COLO668 (cell line): ENCODE measurements around the gene TAS1R1.
A peak's percentile ranks its signal among the peaks of the same experiment; 100 is the strongest.

Experiments used
- DNase-seq: peaks from one replicate; lab custom pipeline; 2025; ENCODE audit not compliant: unreplicated experiment; lab: John Stamatoyannopoulos, UW

Gene TAS1R1

DNA sequence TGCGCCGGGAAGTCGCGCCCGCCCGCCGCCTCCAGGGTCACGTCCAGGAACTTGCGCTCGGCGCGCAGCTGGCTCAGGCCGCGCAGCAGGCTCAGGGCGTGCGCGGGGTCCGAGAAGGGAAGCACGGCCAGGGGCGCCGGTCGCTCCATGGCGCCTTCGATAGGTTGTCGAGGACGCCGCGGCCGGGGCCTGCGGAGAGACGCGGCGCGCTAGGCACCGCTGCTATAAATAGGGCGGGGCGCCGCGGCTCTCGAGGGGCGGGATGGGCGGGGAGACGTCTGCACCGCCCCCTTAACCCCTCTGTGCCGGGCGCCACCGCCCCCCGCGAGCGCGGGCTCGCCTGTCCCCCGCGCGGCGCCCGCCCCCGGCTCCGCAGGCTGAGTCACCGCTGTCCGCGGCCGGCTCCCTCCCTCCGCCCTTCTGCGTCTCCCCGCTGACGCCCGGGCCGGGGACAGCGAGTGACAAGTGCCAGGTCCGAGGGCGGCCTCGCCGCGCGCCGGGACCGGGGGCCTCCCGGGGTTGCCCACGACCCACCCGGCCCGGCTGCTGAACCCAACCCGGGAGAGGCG, 47.6 kb downstream of the TAS1R1 start, which contains the start of gene KLHL21:
TSS of gene KLHL21 (minus strand) at position 201 of the 569 bp plus-strand sequence. CDS start at position 149, 52 bp downstream.
- DNase-seq, result peak; percentile 97

DNA sequence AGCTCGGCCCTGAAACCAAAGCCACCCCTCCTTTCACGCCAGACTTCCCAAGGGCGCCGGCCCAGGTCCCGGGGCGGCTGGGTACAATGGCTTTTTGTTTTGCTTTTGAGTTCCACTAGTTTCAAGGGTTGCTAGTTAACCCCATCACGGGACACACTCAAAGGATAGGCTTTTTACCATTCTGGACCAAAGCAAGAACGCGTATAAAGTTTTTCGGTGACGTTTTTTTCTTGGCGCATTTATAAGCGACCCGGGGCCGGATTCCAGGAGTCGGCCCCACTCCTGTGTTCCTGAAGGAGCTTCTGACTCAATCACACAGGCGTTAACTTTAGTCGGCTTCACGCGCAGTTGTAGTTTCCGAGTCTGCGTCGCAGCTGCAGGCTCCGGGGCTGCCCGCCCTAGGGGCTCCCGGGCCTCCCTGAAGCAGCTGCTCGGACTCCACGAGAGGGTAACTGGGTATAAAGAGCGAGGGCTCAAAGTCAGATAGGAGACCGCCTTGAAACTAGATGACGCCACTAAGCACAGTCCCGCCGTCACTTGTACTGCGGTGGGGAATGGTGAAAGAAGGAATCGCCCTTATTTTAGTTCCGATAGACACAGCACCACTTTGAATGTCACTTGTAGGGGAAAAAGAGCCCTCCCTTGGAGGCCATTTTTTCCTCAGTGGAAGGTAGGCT, 48.3 kb downstream of the TAS1R1 start:
- peak; percentile 56 for DNase-seq

DNA sequence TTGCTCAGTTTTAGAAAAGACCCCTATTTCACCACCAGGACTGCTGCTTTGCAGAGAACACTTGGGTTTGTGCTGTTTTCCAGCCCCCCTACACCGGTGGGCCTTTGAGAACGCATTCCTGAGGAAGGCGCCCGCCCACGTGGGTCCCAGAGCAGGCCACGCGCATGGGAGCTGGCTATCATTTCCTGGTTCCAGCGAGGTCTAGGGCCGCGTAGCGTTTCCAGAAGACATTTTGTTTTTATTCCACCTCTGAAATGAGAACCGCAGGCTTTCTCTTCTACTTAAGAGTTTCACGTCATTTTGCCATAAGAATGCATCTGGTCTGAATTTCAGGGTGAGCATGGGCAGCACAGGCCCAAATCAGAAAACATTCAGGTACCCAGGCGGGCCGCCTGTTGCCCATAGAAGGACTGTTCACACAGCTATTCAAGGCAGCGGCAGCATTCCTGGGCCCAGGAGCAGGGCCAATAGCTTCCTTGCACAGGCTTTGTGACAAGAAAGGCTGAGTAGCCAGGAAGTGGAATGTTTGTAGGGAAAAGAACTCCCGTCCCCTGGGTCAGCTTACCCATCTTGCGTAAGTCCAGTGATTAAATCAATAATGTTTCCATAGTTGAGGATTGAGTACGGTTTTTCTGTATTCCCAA, 48.9 kb downstream of the TAS1R1 start:
- DNase-seq, result no peak

DNA sequence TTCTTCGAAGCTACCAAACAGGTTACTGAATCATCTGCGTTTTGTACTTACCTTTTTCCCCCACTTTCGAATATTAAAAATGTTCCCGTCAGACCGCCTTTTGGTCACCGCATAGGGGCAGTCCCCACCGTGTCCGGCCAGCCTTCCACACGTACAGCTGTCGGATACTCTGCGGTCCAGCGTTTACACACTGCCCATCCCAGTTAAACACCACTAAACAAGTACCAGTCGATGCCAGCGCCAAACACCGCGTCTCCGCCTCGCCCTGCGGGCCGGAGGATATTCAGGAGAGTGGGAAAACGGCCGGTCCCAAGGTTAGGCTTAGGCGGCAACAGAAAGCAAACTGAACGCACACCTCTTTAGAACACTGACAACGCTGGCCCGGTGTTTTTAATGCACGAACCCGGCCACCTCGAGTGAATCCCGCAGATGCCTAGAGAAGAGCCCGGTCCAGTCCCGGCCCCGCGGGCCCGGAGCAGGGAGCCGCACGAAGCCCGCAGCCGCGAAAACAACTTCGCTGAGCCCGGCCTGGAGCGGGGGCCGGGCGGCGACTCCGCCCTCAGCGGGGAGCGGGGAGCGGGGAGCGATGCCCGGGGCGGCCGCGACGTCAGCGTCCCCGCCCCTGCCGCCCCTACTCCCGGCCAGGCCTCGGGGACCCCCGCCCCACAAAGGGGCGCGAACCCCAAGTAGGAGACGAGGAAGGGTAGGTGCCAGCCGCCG, 57.7 kb downstream of the TAS1R1 start:
- peak; percentile 89 for DNase-seq

DNA sequence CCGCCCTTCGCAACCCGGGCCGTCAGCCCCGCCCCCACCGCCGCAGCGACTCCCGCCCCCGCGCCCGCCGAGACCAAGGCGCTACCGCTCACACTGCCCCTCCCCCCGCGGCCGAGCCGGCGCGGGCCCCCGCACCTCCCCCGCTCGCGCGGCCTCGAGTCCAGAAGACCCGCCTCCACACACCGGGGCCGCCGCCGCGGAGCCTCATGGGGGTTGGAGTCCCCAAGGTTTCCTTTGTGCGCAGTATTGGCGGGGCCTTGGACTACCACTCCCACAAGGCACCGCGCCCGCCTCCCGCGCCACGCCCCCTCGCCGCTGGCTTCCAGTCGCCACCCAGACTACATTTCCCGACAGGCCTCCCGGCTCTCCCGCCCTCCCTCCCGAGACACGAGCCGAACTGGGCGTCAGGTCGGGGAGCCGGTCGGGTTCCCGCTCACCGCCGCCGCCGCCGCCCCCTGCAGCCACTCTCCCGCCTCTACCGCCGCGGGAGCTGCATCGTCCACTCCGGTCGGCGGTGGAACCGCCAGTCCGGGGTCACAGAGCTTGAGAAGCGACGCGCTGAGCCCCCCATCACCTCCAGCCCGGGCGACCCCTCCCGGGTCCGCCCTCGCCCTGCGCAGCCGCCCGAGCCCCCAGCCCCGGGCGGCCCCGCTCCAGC, 58.4 kb downstream of the TAS1R1 start, which contains the start of gene PHF13:
TSS of gene PHF13 (plus strand) at position 371 of the 658 bp plus-strand sequence. CDS start 336 bp downstream, outside the sequence.
- DNase-seq, result peak; percentile 100

DNA sequence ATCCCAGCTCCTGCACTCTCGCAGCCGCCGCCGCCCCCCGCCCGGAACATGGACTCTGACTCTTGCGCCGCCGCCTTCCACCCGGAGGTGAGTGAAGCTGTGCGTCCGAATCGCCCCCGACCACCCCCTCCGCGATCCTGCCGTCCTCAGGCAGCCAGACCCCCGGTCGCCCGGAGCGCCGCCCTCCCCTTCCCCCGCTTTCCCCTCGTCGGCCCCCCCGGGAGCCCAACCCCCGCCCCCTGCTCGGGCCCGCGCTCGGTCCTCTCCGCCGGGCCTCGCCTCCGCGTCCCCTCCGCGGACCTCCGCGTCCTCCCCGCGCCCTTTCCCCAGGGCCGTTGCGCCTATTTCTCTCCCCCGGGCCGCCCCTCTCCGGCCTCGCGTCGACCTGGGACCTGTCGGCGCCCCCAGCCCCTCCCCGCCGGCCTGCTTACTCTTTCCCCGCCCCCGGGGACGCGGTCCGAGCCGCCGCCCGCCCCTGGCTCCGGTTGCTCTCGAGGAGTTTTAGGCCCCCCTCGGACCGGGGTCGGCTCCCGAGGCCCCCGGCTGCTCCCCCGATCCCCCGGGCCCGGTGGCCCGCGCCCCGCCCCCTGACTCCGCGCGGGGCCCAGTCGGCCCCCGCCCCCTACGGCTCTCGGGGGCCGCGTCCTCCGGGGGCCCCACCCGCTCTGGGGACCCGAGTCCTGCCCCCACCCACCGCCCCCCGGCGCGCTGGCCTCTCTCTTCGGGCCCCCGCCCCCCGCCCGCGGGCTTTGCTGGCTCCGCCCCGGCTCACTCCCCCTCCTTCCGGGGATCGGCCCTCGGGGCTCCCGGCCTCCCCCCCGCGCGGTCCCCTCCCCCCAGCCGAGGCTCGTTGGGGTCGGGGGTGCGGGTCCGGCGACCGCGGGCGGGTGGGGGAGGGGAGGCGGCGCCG, 59.2 kb downstream of the TAS1R1 start:
- DNase-seq, result peak; percentile 67

DNA sequence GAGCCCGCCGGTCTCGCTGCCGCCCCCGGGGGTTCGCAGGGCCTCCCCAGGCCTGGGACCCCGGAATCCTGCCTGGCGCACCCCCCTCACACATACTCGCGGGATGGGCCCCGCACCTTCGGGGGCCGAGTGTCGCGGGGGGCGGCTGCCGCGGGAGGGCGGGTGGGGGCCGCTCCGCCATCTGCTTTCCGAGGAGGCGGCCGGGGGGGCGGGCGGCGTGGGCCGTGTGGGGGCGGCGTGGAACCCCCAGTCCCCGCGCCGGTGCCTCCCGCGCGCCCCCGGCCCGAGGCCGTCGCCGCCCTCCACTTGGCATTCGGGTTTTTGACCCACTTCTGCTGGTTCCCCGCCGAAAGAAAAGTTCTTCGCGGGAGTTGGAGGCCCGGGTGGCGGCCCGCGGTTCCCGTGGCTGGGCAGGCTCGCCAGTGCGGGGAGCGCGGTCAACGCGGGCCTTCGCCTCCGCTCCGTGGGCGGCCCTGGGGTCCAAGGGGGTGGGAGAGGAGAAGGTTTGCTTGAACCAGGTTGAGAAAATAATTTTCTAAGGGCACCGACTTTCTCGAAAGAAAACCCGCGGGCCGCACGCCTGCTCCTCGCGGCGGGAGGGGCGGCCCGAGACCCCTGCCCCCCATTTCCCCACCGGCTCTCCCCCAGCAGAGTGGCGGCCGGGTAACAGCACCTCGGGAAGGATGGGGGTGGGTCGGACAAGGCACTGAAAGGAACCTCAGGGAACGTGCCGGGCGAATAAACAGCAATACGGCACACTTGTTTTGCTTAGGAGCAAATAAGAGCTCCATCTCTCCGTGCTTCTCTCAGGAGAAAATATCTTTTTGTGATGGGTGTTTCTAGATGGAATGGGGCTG, 60.0 kb downstream of the TAS1R1 start:
- DNase-seq, result peak; percentile 20

DNA sequence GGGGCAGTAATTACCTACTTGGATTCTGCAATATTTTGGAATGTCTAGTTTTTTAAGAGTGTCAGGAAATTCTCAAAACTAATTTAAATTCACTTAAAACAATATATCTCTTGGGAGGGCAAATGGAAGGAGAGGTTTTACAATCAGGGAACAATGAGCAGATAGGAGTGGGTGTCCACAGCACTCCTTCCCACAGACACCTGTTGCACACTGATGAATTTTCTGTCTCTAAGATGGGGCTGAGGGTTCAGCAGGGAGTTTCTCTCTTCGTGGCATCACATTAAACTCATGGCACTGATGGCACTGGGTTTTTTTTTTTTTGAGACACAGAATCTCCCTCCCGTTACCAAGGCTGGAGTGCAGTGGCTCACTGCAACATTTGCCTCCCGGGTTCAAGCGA, 63.9 kb downstream of the TAS1R1 start:
- no peak for DNase-seq

DNA sequence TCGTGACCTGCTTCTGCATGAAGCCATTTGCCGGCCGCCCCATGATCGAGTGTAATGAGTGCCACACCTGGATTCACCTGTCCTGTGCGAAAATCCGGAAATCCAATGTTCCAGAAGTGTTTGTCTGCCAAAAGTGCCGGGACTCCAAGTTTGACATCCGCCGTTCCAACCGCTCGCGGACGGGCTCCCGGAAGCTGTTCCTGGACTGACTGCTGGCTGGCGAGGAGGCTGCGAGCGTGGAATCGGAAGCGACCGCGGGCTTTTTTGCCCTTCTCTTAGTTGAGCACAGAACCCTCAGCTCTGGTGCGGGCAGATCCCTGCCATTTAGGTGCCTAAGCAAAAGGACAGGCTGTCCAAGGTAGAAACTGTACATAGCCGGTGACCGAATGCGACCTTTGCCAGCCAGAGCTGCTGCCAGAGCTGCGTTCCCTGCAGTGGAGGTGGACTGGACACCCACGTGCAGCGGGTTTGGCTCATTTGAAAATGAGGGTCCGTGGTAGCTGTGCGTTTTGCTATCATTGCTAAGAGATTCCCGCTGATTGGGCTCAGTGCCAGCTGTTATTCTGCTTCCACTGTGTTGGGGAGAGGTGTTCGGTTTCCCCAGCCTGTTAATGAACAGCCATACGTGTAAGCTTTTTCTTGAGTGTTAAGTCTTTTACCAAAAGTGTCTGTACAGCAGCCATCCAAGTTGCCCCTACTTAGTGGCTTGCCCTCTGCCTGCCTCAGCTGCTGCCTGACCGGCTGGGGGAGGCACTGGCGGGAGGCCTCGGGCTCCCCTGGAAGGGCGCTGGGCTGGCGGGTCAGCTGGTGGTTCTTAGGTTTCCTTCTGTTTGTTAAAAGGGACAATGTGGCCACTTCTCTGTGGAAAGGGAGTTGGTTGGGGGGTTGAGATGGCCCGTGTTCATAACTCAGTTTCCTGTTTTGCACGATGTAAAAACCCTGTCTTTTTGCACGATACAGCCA, 66.6 kb downstream of the TAS1R1 start:
- no peak for DNase-seq

DNA sequence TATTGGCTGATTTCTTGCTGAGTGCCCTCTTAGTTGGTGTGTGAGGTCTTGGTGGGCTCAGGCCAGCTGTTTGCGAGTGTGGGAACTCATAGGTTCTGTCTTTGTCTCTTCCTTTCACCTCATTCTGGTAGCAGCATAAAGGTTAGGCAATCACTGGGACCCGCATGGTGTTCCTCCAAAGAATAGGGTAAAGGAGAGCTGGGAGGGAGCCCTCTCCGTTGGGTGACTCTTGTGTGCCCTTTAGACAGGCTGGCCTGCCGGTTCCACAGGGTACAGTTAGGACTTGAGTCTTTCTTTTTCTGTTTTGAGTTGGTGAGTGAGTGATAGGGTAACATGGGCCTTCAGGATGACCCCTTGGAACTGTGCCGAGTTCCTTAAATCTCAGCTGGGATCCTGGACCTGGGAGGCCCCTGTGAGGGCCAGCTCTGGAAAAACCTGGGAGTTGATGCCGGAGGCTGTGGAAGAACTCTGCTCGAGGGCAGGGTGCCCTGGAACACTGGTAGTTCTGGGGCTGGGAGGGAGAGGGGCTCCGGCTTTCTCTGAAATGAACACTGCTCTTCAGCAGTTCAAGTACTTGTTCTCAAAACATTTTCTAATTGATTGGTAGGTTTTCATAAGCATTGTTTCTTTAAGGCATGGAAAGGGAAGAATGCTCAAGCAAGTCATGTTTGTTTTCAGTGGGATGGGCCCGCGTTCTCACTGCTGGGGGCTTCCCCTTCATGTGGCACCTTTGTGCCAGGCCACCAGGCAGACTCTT, 67.5 kb downstream of the TAS1R1 start:
- DNase-seq, result no peak

DNA sequence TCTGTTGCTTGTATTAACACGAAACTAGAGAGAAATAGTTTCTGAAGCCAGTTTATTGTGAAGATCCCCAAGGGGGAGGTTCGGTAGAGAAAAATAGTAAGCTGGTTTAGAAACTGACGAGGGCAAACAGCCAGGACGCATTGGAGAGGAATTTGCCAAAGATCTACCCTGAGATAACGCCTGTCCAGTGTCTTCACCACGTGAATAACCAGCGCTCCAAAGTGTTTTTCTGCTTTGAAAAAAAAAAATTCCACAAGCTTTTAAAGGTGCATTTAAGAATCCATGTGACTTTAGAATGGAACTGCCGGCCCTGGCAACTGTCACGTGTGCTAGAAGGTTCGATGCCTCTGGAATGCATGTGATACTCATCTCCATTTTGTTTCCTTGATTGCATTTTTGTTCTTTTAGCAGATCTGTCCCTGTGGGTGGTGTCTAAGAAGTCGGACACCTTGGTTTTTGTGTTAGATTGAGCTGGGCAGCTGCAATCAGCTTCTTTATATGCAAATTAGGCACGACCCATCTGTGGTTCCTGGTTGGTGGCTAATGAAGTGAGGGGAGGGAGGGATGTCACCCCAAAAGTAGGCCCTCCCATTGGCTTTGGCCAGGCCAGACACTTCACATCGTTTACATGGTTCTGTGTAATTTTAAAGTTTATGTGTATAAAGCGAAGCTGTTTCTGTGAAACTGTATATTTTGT, 68.3 kb downstream of the TAS1R1 start:
- no peak for DNase-seq

DNA sequence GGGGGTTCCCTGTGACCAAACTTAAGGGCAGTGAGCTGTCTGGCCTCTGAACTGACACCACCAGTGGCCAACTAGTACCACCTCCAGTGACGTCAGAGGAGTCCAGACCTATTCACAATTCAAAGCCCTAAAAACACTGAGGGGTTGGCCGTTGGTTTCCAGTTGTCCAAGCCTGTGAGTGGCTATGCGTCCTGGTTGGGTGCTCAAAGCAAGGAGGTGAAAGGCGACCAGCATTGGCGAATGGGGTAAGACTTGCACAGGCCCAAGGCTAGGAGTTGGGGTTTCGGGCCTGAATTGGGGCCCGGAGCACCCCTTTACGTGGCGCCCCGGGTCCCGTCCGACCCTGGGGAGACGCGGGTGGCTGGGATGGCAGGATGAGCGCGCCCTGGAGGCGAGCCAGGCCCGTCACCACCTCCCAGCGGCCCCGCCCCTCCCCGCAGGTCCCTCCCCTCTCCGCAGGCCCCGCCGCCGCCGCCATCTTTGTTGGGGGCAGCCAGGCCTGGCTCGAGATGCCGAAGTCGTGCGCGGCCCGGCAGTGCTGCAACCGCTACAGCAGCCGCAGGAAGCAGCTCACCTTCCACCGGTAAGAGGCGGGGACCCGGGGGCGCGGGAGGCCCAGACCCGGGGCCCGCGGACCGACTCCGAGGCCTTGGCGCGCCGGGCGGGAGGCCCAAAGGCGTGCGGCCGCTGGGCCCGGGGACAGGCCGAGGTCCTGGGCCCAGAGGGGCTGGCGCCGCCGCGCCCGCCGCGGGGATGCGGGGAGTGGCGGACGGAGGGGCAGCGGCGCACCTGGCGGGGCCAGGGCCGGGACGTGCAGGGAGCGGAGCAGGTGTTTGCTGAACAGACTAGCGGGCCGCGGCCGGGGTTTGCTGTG, 69.8 kb downstream of the TAS1R1 start, which contains the start of gene THAP3:
TSS of gene THAP3 (plus strand) at position 159 of the 874 bp plus-strand sequence. CDS start at position 510, 351 bp downstream.
- peak; percentile 98 for DNase-seq

DNA sequence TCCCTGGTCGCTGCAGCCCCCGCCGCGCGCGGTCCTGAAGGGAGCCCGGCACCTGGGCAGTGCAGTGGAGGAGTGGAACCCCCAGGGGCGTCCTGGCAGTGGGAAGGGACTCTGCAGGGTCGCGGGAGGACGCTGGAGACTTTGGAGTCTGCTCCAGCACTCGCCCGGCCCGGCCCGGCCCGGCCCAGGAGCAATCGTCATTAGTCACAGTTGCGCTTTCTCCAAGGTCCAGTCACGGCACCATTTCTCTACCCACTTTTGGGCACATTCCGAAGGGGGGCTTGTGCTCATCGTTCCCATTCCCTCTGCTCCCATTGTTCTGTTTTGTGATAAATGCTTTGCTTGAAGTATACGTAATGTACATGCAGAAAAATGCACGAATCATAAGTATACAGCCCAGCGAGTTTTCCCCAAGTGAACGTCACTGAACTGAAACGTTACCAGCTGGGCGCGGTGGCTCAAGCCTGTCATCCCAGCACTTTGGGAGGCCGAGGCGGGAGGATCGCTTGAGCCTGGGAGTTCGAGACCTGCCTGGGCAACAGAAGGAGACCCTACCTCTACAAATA, 70.6 kb downstream of the TAS1R1 start:
- no peak for DNase-seq

DNA sequence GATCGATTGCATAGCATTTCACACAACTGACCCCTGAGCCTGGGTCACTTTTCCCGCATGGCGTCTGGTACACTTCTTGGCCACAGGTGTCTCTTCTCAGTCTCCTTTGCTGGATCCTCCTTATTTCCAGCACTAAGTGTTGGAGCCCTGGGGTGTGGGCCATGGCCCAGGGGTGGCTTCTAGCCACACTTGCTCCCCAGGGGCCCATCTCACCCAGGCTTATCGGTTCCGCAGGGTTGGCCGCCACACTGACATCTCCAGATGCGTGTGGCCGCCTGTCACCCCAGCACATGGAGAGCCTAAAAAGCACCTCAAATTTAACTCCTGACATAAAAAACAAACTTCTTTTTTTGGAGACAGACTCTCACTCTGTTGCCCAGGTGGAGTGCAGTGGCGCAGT, 71.9 kb downstream of the TAS1R1 start:
- no peak for DNase-seq
